ENCODE results near the gene ZNF334.

GRCh38 chr20:46468508-46468907 lies 44.9 kb downstream of the ZNF334 start:
- no peak for TF ChIP-seq CTCF (IDR thresholded peaks at IDR 0.05)
- no peak for TF ChIP-seq POLR2AphosphoS5 (IDR thresholded peaks at IDR 0.05)
- no peak for TF ChIP-seq POLR2A (IDR thresholded peaks at IDR 0.05)

Data from breast epithelium (tissue), 3 donors.